Lung (tissue), 12 donors: ENCODE measurements around the gene TOMM34. TPM values are rescaled to one million over a fixed set of nuclear protein-coding genes. Genes with fewer than 3 reads are reported as not detected.
A peak's percentile ranks its signal among the peaks of the same experiment; 100 is the strongest.

Experiments
- ATAC-seq: fragments of 200-7000 bp; cut with Tn5 transposase; one replicate; pipeline ENCODE4 v1.9.1; 2020; ENCODE audit warnings: moderate number of reproducible peaks; ENCODE audit not compliant: insufficient read depth, low FRiP score
- DNase-seq, 3 donors: peaks; one replicate each; pipeline ENCODE4 v3.0.0-alpha.2; 2013 to 2017
- H3K27ac ChIP-seq, 2 donors: one replicate each; pipeline ENCODE4 v1.5.1; 2013; ENCODE audit warnings: mild to moderate bottlenecking in 2 of 2, moderate library complexity in 2 of 2, control low read depth in 1 of 2, inconsistent platforms in 1 of 2, low read depth in 1 of 2, low read length in 1 of 2
- H3K27me3 ChIP-seq, 3 donors: one replicate each; pipeline ENCODE4 v1.5.1; 2013; ENCODE audit warnings: low read length in 2 of 3; ENCODE audit not compliant: control insufficient read depth in 3 of 3, insufficient read depth in 3 of 3
- H3K36me3 ChIP-seq, 4 donors: one replicate each; pipeline ENCODE4 v1.5.1; 2013; ENCODE audit warnings: low read length in 4 of 4, mild to moderate bottlenecking in 1 of 4, moderate library complexity in 1 of 4; ENCODE audit not compliant: control insufficient read depth in 4 of 4, insufficient read depth in 4 of 4
- H3K4me1 ChIP-seq, 5 donors: one replicate each; pipeline ENCODE4 v1.5.1; 2013; ENCODE audit warnings: low read length in 5 of 5, mild to moderate bottlenecking in 2 of 5, moderate library complexity in 1 of 5; ENCODE audit not compliant: control insufficient read depth in 5 of 5, insufficient read depth in 5 of 5
- H3K4me3 ChIP-seq: one replicate; pipeline ENCODE4 v1.5.1; 2013; ENCODE audit warnings: mild to moderate bottlenecking, control low read depth, moderate library complexity
- H3K9ac ChIP-seq, 2 donors: one replicate each; pipeline ENCODE4 v1.5.1; 2013; ENCODE audit warnings: low read length in 2 of 2, control low read depth in 1 of 2; ENCODE audit not compliant: insufficient read depth in 1 of 2
- H3K9me3 ChIP-seq, 4 donors: one replicate each; pipeline ENCODE4 v1.5.1; 2013; ENCODE audit warnings: low read length in 3 of 4, mild to moderate bottlenecking in 1 of 4, moderate library complexity in 1 of 4; ENCODE audit not compliant: control insufficient read depth in 4 of 4, insufficient read depth in 3 of 4
- WGBS, 2 donors: extraction: QIAGEN DNeasy Blood & Tissue Kit; methylation state at CpG; one replicate each; pipeline ENCODE4 v1.1.7; 2013; 5-methylcytosine and 5-hydroxymethylcytosine counted together
- polyA plus RNA-seq, 2 donors: library from polyadenylated mRNA; stranded (reverse); fragments of 200-250 nt; gene quantifications; one replicate each; pipeline ENCODE4 v1.2.1, GENCODE V29; 2013
- total RNA-seq, 2 donors: library from RNA; depleted of rRNA in 1 of 2; stranded (reverse); fragments of >200 nt in 1 of 2; gene quantifications; one replicate each; pipeline ENCODE4 v1.2.1, GENCODE V29; 2014 to 2021
- TF ChIP-seq, protein P1 (sequence below): IDR thresholded peaks from 2 replicates; pipeline ENCODE4 v1.5.1; 2012; ENCODE audit warnings: mild to moderate bottlenecking; ENCODE audit errors: control extremely low read depth, extremely low read depth
- donor health status: control.
- donor health status: control.
- donor health status: Bipolar disorder and iron deficiency.
- donor health status: healthy.
- donor health status: DM: yes; HTN: yes; CAD: no.

TOMM34 gene
- total and polyA plus RNA-seq, 4 donors: 9.8 to 24.7 (median 17.1) TPM

DNA sequence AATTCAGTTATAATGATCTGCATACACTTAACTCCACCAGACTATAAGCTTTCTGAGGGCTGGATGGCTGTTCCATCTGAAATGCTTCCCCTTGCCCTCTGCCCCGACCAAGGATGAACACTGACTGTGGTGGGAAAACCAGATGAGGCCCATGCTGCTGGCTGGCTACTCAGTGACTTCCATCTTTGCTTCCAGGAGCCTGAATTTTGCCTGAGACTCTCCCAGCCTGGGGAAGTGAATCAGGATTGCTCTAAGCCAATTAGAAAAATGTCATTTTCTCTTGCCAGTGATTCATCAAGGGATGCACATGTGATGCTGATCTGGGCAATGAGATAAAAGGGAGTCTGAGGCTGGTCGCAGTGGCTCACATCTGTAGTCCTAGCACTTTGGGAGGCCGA, 1.7 kb upstream of the TOMM34 start:
- H3K36me3 ChIP-seq: no peaks in the 10 kb centered on the region
- H3K4me1 ChIP-seq: peaks cover 0 to 26% (median 2%) of the 10 kb centered on the region in 5 donors
- WGBS, 2 donors: 89 to 90% methylated on average over 3 of the region's 3 CpGs
- H3K27ac ChIP-seq: no peak overlapping the region
- H3K9me3 ChIP-seq: no peaks in the 10 kb centered on the region
- ATAC-seq: no peak
- TF ChIP-seq, protein P1, sequence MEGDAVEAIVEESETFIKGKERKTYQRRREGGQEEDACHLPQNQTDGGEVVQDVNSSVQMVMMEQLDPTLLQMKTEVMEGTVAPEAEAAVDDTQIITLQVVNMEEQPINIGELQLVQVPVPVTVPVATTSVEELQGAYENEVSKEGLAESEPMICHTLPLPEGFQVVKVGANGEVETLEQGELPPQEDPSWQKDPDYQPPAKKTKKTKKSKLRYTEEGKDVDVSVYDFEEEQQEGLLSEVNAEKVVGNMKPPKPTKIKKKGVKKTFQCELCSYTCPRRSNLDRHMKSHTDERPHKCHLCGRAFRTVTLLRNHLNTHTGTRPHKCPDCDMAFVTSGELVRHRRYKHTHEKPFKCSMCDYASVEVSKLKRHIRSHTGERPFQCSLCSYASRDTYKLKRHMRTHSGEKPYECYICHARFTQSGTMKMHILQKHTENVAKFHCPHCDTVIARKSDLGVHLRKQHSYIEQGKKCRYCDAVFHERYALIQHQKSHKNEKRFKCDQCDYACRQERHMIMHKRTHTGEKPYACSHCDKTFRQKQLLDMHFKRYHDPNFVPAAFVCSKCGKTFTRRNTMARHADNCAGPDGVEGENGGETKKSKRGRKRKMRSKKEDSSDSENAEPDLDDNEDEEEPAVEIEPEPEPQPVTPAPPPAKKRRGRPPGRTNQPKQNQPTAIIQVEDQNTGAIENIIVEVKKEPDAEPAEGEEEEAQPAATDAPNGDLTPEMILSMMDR: no peak
- DNase-seq: no peak
- no peaks in the 10 kb centered on the region for H3K27me3 ChIP-seq
- H3K9ac ChIP-seq: no peak overlapping the region
- no peak overlapping the region for H3K4me3 ChIP-seq

GRCh38 chr20:44961011-44961869, 1.0 kb upstream of the TOMM34 start:
- no peak overlapping the region for H3K4me3 ChIP-seq
- H3K9ac ChIP-seq: no peak overlapping the region
- no peak for ATAC-seq
- TF ChIP-seq, protein P1: no peak
- no peak overlapping the region for H3K27ac ChIP-seq
- WGBS, 2 donors: 66 to 74% methylated on average over 4 of the region's 4 CpGs
- H3K36me3 ChIP-seq: peaks cover 0 to 3% (median 1%) of the 10 kb centered on the region in 4 donors
- peaks cover 0 to 22% (median 2%) of the 10 kb centered on the region in 5 donors for H3K4me1 ChIP-seq
- no peak for DNase-seq
- H3K9me3 ChIP-seq: no peaks in the 10 kb centered on the region
- no peaks in the 10 kb centered on the region for H3K27me3 ChIP-seq

- Histone ChIP-seq H3K4me1 (peaks cover 0 to 17% (median 2%) of the 10 kb centered on the region in 5 donors), H3K9ac (peak overlapping the region in 1 of 2 donors; percentile 33), H3K9me3 (peaks cover 0 to 3% (median 0%) of the 10 kb centered on the region in 4 donors), H3K27ac (peak overlapping the region; percentile 71 to 88), H3K36me3 (peaks cover 3 to 13% (median 11%) of the 10 kb centered on the region in 4 donors), H3K4me3 (peak overlapping the region; percentile 87), H3K27me3 (no peaks in the 10 kb centered on the region)
- DNase-seq: peak; percentile 26 to 48 (median 42)
- no peak for ATAC-seq
- WGBS, 2 donors: 5 to 7% methylated on average over 13 of the region's 13 CpGs
- TF ChIP-seq, protein P1: no peak
These were observed 527 bp downstream of the TOMM34 start for GRCh38 chr20:44959638-44960102.
